Sigmoid colon (tissue), 4 donors: ENCODE results near the gene SMC3.

Experiments used
- CTCF ChIP-seq, 4 experiments: fragments of 450-650 bp in 3 of 4; fragments of 200-600 bp in 1 of 4; IDR thresholded peaks; one replicate each; pipeline ENCODE4 v1.5.1; 2016 to 2019; ENCODE audit warnings: antibody characterized with exemption in 4 of 4, mild to moderate bottlenecking in 3 of 4, moderate library complexity in 2 of 4
- EP300 ChIP-seq, 4 donors: sonication (generic); formaldehyde crosslinking; IDR thresholded peaks; one replicate each; pipeline ENCODE4 v1.6.1; 2017; ENCODE audit warnings: antibody characterized with exemption in 4 of 4
- POLR2A ChIP-seq, 2 donors: fragments of 450-650 bp; IDR thresholded peaks; one replicate each; pipeline ENCODE4 v1.6.1; 2016; ENCODE audit warnings: antibody characterized with exemption in 2 of 2, mild to moderate bottlenecking in 2 of 2, moderate library complexity in 2 of 2
- POLR2AphosphoS5 ChIP-seq, 4 donors: sonication (generic); formaldehyde crosslinking; IDR thresholded peaks; one replicate each; pipeline ENCODE4 v1.6.1; 2017; ENCODE audit warnings: antibody characterized with exemption in 4 of 4

GRCh38 chr10:110574420-110574819 lies 6.9 kb downstream of the SMC3 start:
- TF ChIP-seq CTCF (IDR thresholded peaks at IDR 0.05), result no peak
- no peak for TF ChIP-seq POLR2A (IDR thresholded peaks at IDR 0.05)
- TF ChIP-seq POLR2AphosphoS5 (IDR thresholded peaks at IDR 0.05), result no peak
- no peak for TF ChIP-seq EP300 (IDR thresholded peaks at IDR 0.05)
